IMR-90 (cell line): ENCODE measurements around the gene COPS4. TPM values are rescaled to one million over a fixed set of nuclear protein-coding genes. Genes with fewer than 3 reads are reported as not detected.

ENCODE experiments used
- ATAC-seq: fragments of 200-7000 bp; cut with Tn5 transposase; 2 replicates; pipeline ENCODE4 v1.9.1; 2020; ENCODE audit warnings: low read depth, mild to moderate bottlenecking, moderate library complexity
- BruUV-seq: library from RNA; stranded (reverse); fragments of 400-500 nt; replicated peaks from 2 replicates; lab custom pipeline; 2021; lab: Mats Ljungman, UMichigan
- CTCF ChIA-PET: fragments of 300-600 bp; formaldehyde crosslinking; extraction: SDS; loops from one replicate; lab custom pipeline; 2021; ENCODE audit warnings: antibody characterized with exemption; lab: Yijun Ruan, JAX
- POLR2A ChIA-PET: fragments of 300-600 bp; sonication (Branson Sonifier 250); formaldehyde crosslinking; loops from one replicate; lab custom pipeline; 2022; ENCODE audit warnings: antibody characterized with exemption; ENCODE audit not compliant: unreplicated experiment; lab: Charles Lee
- DNase-seq: peaks from one replicate; pipeline ENCODE4 v3.0.0; 2013
- H2AFZ ChIP-seq: replicated peaks from 2 replicates; pipeline ENCODE3; 2013; ENCODE audit warnings: low read length, mild to moderate bottlenecking; ENCODE audit not compliant: poor library complexity
- H2AK5ac ChIP-seq: 2 replicates; pipeline ENCODE4 v1.6.1; 2013; ENCODE audit warnings: low read depth, low read length, inconsistent platforms
- H2AK9ac ChIP-seq: replicated peaks from 2 replicates; pipeline ENCODE3; 2013; ENCODE audit warnings: mild to moderate bottlenecking, low read depth, low read length, moderate library complexity; ENCODE audit not compliant: poor library complexity
- H2BK120ac ChIP-seq: 2 replicates; pipeline ENCODE4 v1.6.1; 2013; ENCODE audit warnings: low read depth, low read length, inconsistent platforms
- H2BK15ac ChIP-seq: 3 replicates; pipeline ENCODE4 v1.6.1; 2013; ENCODE audit warnings: low read depth, low read length, inconsistent platforms
- H2BK20ac ChIP-seq: 2 replicates; pipeline ENCODE4 v1.6.1; 2013; ENCODE audit warnings: low read depth, mild to moderate bottlenecking, inconsistent platforms, low read length, moderate library complexity
- H2BK5ac ChIP-seq: 2 replicates; pipeline ENCODE4 v1.6.1; 2013; ENCODE audit warnings: mild to moderate bottlenecking, low read depth, low read length, inconsistent platforms; ENCODE audit not compliant: poor library complexity, severe bottlenecking
- H3K14ac ChIP-seq: replicated peaks from 2 replicates; pipeline ENCODE4 v1.6.1; 2013; ENCODE audit warnings: low read depth, low read length, inconsistent platforms
- H3K18ac ChIP-seq: 2 replicates; pipeline ENCODE4 v1.6.1; 2013; ENCODE audit warnings: low read depth, low read length, control low read depth
- H3K23ac ChIP-seq: 2 replicates; pipeline ENCODE4 v1.6.1; 2013; ENCODE audit warnings: low read depth, low read length, inconsistent platforms
- H3K27ac ChIP-seq: 2 replicates; pipeline ENCODE4 v1.5.1; 2013; ENCODE audit warnings: mild to moderate bottlenecking, control low read depth, low read length; ENCODE audit not compliant: insufficient read depth
- H3K27me3 ChIP-seq: 2 replicates; pipeline ENCODE4 v1.6.1; 2013; ENCODE audit warnings: low read length; ENCODE audit not compliant: control insufficient read depth, insufficient read depth
- H3K36me3 ChIP-seq: 2 replicates; pipeline ENCODE4 v1.6.1; 2013; ENCODE audit warnings: low read length, mixed read lengths; ENCODE audit not compliant: control insufficient read depth, insufficient read depth
- H3K4ac ChIP-seq: 2 replicates; pipeline ENCODE4 v1.6.1; 2013; ENCODE audit warnings: low read depth, low read length, inconsistent platforms
- H3K4me1 ChIP-seq: 2 replicates; pipeline ENCODE4 v1.6.1; 2013; ENCODE audit warnings: low read length, mixed read lengths; ENCODE audit not compliant: control insufficient read depth, insufficient read depth
- H3K4me2 ChIP-seq: 2 replicates; pipeline ENCODE4 v1.6.1; 2013; ENCODE audit warnings: low read depth, mild to moderate bottlenecking, control low read depth, low read length, moderate library complexity
- H3K4me3 ChIP-seq: 2 replicates; pipeline ENCODE4 v1.5.1; 2013; ENCODE audit warnings: low read depth, mild to moderate bottlenecking, control low read depth, low read length, moderate library complexity; ENCODE audit not compliant: insufficient read depth
- H3K56ac ChIP-seq: 2 replicates; pipeline ENCODE4 v1.6.1; 2013; ENCODE audit warnings: low read length, inconsistent platforms; ENCODE audit not compliant: insufficient read depth; ENCODE audit errors: extremely low read depth
- H3K79me1 ChIP-seq, 2 experiments: 2 replicates each; pipeline ENCODE4 v1.6.1; 2013; ENCODE audit warnings: low read length in 2 of 2, inconsistent platforms in 1 of 2, low read depth in 1 of 2
- H3K9ac ChIP-seq: 2 replicates; pipeline ENCODE4 v1.6.1; 2013; ENCODE audit warnings: low read depth, low read length, control low read depth
- H3K9me1 ChIP-seq: 2 replicates; pipeline ENCODE4 v1.6.1; 2013; ENCODE audit warnings: low read length, inconsistent platforms; ENCODE audit not compliant: insufficient read depth
- H3K9me3 ChIP-seq: 2 replicates; pipeline ENCODE4 v1.6.1; 2013; ENCODE audit warnings: low read length; ENCODE audit not compliant: control insufficient read depth, insufficient read depth
- H4K20me1 ChIP-seq: 2 replicates; pipeline ENCODE4 v1.6.1; 2013; ENCODE audit warnings: low read length, inconsistent platforms; ENCODE audit not compliant: insufficient read depth
- H4K5ac ChIP-seq: 2 replicates; pipeline ENCODE4 v1.6.1; 2013; ENCODE audit warnings: mild to moderate bottlenecking, low read depth, low read length, control low read depth
- H4K8ac ChIP-seq, 2 experiments: 2 replicates each; pipeline ENCODE4 v1.6.1; 2013; ENCODE audit warnings: low read depth in 2 of 2, low read length in 2 of 2, control low read depth in 1 of 2, inconsistent platforms in 1 of 2
- H4K91ac ChIP-seq: 2 replicates; pipeline ENCODE4 v1.6.1; 2013; ENCODE audit warnings: low read depth, low read length, inconsistent platforms; ENCODE audit not compliant: insufficient read depth
- BHLHE40 ChIP-seq: fragments of 150-350 bp; IDR thresholded peaks from 2 replicates; pipeline ENCODE4 v1.6.1; 2016; ENCODE audit warnings: mild to moderate bottlenecking, low read depth, low read length
- CEBPB ChIP-seq: IDR thresholded peaks from 2 replicates; pipeline ENCODE4 v1.6.1; 2012; ENCODE audit warnings: low read depth, low read length, improper control_type of control experiment
- CHD1 ChIP-seq: IDR thresholded peaks from 2 replicates; pipeline ENCODE4 v1.6.1; 2012; ENCODE audit warnings: low read depth, low read length, improper control_type of control experiment
- FOS ChIP-seq: fragments of 150-350 bp; IDR thresholded peaks from 2 replicates; pipeline ENCODE4 v1.6.1; 2016; ENCODE audit warnings: low read depth, low read length
- MAFK ChIP-seq: IDR thresholded peaks from 2 replicates; pipeline ENCODE4 v1.6.1; 2012; ENCODE audit warnings: low read depth, low read length, improper control_type of control experiment
- MAZ ChIP-seq: IDR thresholded peaks from 2 replicates; pipeline ENCODE4 v1.6.1; 2012; ENCODE audit warnings: low read depth, mild to moderate bottlenecking, low read length, improper control_type of control experiment, moderate library complexity, borderline replicate concordance
- MXI1 ChIP-seq: IDR thresholded peaks from 2 replicates; pipeline ENCODE4 v1.6.1; 2012; ENCODE audit warnings: low read depth, mild to moderate bottlenecking, low read length, moderate library complexity, borderline replicate concordance
- NFE2L2 ChIP-seq: fragments of 150-350 bp; IDR thresholded peaks from 2 replicates; pipeline ENCODE4 v1.6.1; 2016; ENCODE audit warnings: low read depth, mild to moderate bottlenecking, low read length
- RAD21 ChIP-seq: IDR thresholded peaks from 2 replicates; pipeline ENCODE4 v1.6.1; 2012; ENCODE audit warnings: low read length, improper control_type of control experiment
- RCOR1 ChIP-seq: IDR thresholded peaks from 2 replicates; pipeline ENCODE4 v1.6.1; 2012; ENCODE audit warnings: mild to moderate bottlenecking, low read length, improper control_type of control experiment; ENCODE audit not compliant: insufficient replicate concordance
- RFX5 ChIP-seq: IDR thresholded peaks from 2 replicates; pipeline ENCODE4 v1.8.0; 2012; ENCODE audit warnings: low read depth, mild to moderate bottlenecking, low read length, moderate library complexity
- SMC3 ChIP-seq: fragments of 150-350 bp; IDR thresholded peaks from 2 replicates; pipeline ENCODE4 v1.6.1; 2016; ENCODE audit warnings: low read depth, mild to moderate bottlenecking, antibody characterized with exemption, low read length, moderate library complexity
- WGBS, 2 experiments: methylation state at CpG; one replicate each; pipeline versions ENCODE4 v1.1.5 to v1.1.7; 2013; ENCODE audit warnings: missing lambda C conversion rate in 2 of 2; ENCODE audit not compliant: insufficient read length in 1 of 2; ENCODE audit errors: extremely low coverage in 2 of 2; 5-methylcytosine and 5-hydroxymethylcytosine counted together
- dilution Hi-C: fragments of 300-500 bp; cut with HindIII; formaldehyde crosslinking; loops from one replicate; pipeline ENCODE4 v1.14.3; 2018; ENCODE audit warnings: low sequenced_read_pairs; ENCODE audit not compliant: unreplicated experiment
- in situ Hi-C: fragments of 300-500 bp; cut with MboI; formaldehyde crosslinking; loops from 3 replicates; pipeline ENCODE4 v1.14.3; 2019; ENCODE audit warnings: low sequenced_read_pairs, inconsistent platforms, mixed read lengths
- intact Hi-C: fragments of 100-400 bp; cut with micrococcal nuclease; formaldehyde crosslinking; loops from 2 replicates; pipeline ENCODE4 v1.10.0; 2022
- polyA plus RNA-seq, 3 experiments: library from polyadenylated mRNA; depleted of rRNA; stranded (reverse); fragments of >200 nt; gene quantifications; 2 replicates each; pipeline ENCODE4 v1.2.3, GENCODE V29; 2012; ENCODE audit warnings: low replicate concordance in 1 of 3
- total RNA-seq: library from RNA; depleted of rRNA; stranded (reverse); fragments of >200 nt; gene quantifications from 2 replicates; pipeline ENCODE4 v1.2.3, GENCODE V29; 2012
- TF ChIP-seq, protein P1 (sequence below): fragments of 150-350 bp; IDR thresholded peaks from 2 replicates; pipeline ENCODE4 v1.6.1; 2017; ENCODE audit warnings: mild to moderate bottlenecking, antibody characterized with exemption, low read length, low read depth
- TF ChIP-seq, protein P2 (sequence below): fragments of 150-350 bp; IDR thresholded peaks from 2 replicates; pipeline ENCODE4 v1.6.1; 2016; ENCODE audit warnings: low read depth, mild to moderate bottlenecking, low read length, moderate library complexity, borderline replicate concordance
- TF ChIP-seq, protein P3 (sequence below): conservative IDR thresholded peaks from 2 replicates; pipeline ENCODE4 v1.5.1; 2012; ENCODE audit warnings: mild to moderate bottlenecking, low read depth, low read length, improper control_type of control experiment

The COPS4 gene
- total and polyA plus RNA-seq, 2 of the 4 experiments (the other 2 are of a cell fraction): 40.1 to 115 TPM

DNA sequence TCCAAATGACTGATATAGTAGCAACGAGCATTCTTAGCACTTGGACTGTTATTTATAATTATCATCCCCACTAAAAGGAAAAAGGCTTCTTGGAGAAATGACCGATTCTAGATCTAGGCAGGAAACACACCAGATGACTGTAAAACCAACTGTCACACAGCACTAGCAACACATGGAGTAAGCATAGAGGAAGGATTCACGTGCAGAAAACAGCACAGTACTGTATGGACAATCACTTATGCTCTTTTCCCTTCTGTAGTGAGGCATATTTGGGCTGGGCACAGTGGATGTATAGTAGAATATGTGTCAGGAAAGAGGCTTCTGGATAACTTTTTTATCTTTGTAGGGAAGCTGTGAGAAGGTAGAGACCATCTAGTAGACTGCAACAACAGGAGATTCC, 6.0 kb upstream of the COPS4 start:
- no CpG with 5 or more reads among the region's 3 CpGs for WGBS, 2 experiments
- no peak overlapping the region for H2AK9ac ChIP-seq
- H2BK20ac ChIP-seq: no peak overlapping the region
- H3K9ac ChIP-seq: no peak overlapping the region
- no peak overlapping the region for H3K4me2 ChIP-seq
- H3K18ac ChIP-seq: no peak overlapping the region
- H2AFZ ChIP-seq: no peak overlapping the region
- H3K79me1 ChIP-seq: no peaks in the 10 kb centered on the region
- H3K36me3 ChIP-seq: no peaks in the 10 kb centered on the region
- TF ChIP-seq, protein P1, sequence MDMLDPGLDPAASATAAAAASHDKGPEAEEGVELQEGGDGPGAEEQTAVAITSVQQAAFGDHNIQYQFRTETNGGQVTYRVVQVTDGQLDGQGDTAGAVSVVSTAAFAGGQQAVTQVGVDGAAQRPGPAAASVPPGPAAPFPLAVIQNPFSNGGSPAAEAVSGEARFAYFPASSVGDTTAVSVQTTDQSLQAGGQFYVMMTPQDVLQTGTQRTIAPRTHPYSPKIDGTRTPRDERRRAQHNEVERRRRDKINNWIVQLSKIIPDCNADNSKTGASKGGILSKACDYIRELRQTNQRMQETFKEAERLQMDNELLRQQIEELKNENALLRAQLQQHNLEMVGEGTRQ: no peak
- TF ChIP-seq RFX5 (no peak), MXI1 (no peak), CHD1 (no peak), BHLHE40 (no peak), NFE2L2 (no peak), RAD21 (no peak), CEBPB (no peak), SMC3 (no peak), RCOR1 (no peak), MAZ (no peak), MAFK (no peak), FOS (no peak)
- TF ChIP-seq, protein P2, sequence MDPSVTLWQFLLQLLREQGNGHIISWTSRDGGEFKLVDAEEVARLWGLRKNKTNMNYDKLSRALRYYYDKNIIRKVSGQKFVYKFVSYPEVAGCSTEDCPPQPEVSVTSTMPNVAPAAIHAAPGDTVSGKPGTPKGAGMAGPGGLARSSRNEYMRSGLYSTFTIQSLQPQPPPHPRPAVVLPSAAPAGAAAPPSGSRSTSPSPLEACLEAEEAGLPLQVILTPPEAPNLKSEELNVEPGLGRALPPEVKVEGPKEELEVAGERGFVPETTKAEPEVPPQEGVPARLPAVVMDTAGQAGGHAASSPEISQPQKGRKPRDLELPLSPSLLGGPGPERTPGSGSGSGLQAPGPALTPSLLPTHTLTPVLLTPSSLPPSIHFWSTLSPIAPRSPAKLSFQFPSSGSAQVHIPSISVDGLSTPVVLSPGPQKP: no peak
- TF ChIP-seq, protein P3, sequence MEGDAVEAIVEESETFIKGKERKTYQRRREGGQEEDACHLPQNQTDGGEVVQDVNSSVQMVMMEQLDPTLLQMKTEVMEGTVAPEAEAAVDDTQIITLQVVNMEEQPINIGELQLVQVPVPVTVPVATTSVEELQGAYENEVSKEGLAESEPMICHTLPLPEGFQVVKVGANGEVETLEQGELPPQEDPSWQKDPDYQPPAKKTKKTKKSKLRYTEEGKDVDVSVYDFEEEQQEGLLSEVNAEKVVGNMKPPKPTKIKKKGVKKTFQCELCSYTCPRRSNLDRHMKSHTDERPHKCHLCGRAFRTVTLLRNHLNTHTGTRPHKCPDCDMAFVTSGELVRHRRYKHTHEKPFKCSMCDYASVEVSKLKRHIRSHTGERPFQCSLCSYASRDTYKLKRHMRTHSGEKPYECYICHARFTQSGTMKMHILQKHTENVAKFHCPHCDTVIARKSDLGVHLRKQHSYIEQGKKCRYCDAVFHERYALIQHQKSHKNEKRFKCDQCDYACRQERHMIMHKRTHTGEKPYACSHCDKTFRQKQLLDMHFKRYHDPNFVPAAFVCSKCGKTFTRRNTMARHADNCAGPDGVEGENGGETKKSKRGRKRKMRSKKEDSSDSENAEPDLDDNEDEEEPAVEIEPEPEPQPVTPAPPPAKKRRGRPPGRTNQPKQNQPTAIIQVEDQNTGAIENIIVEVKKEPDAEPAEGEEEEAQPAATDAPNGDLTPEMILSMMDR: no peak
- no peaks in the 10 kb centered on the region for H3K9me1 ChIP-seq
- BruUV-seq: no TSS peak
- H3K23ac ChIP-seq: no peak overlapping the region
- dilution Hi-C loops (no loop called here), intact Hi-C loops (no loop called here), in situ Hi-C loops (loop anchor here (25.0 kb wide), 1 partner anchor 592 kb away; the partner anchor contains the start of genes ENOPH1 and HNRNPDL)
- H3K14ac ChIP-seq: no peak overlapping the region
- no peak overlapping the region for H4K8ac ChIP-seq
- no peak overlapping the region for H2BK5ac ChIP-seq
- H3K9me3 ChIP-seq: peaks cover 12% of the 10 kb centered on the region
- H4K5ac ChIP-seq: no peak overlapping the region
- H3K4me3 ChIP-seq: no peak overlapping the region
- H3K4me1 ChIP-seq: no peaks in the 10 kb centered on the region
- H3K27ac ChIP-seq: no peak overlapping the region
- H4K91ac ChIP-seq: no peak overlapping the region
- no peak overlapping the region for H3K4ac ChIP-seq
- ATAC-seq (no peak), DNase-seq (no peak)
- H2BK120ac ChIP-seq: no peak overlapping the region
- H3K56ac ChIP-seq: no peak overlapping the region
- peaks cover 6% of the 10 kb centered on the region for H3K27me3 ChIP-seq
- H2BK15ac ChIP-seq: no peak overlapping the region
- H4K20me1 ChIP-seq: no peaks in the 10 kb centered on the region
- CTCF ChIA-PET: no interaction called here
- POLR2A ChIA-PET: no interaction called here
- H2AK5ac ChIP-seq: no peak overlapping the region
